ENCODE results near the gene RACGAP1. TPM values are rescaled to one million over a fixed set of nuclear protein-coding genes. Genes with fewer than 3 reads are reported as not detected.

The RACGAP1 gene
- total and polyA plus RNA-seq, 2 donors (not counting 1 experiment from before 2014, with no cell fraction given) = 4.1 to 14.2 TPM

- H3K36me3 ChIP-seq (replicated peaks in 1 of 2; ENCODE audit: control extremely low read depth in 1 of 2, control insufficient read depth in 1 of 2, extremely low read depth in 1 of 2, insufficient read depth in 2 of 2, low read length in 1 of 2) = no peaks in the 10 kb centered on the region
- Mint-ChIP-seq H3K27me3 (peaks cover 15% of the 10 kb centered on the region), H3K4me3 (no peak overlapping the region), H3K9me3 (ENCODE audit: insufficient read depth) (no peaks in the 10 kb centered on the region), H3K4me1 (peaks cover 4% of the 10 kb centered on the region), H3K27ac (no peak overlapping the region)
- no peak for ATAC-seq (ENCODE audit: low read depth)
- intact Hi-C loops (cut with micrococcal nuclease) = no loop called here
- TF ChIP-seq CTCF (IDR thresholded peaks at IDR 0.05) (no peak), EZH2 (IDR thresholded peaks at IDR 0.05; ENCODE audit: borderline replicate concordance, insufficient read depth, low read depth, low read length, poor library complexity, severe bottlenecking) (no peak)
- H3K9me3 ChIP-seq (ENCODE audit: control extremely low read depth in 1 of 3, control insufficient read depth in 2 of 3, insufficient read depth in 1 of 3, low read length in 2 of 3) = no peaks in the 10 kb centered on the region
- no peaks in the 10 kb centered on the region for H4K20me1 ChIP-seq (ENCODE audit: control insufficient read depth, insufficient read depth, low read length, poor library complexity, severe bottlenecking)
- no peaks in the 10 kb centered on the region for H3K79me2 ChIP-seq (ENCODE audit: control insufficient read depth, insufficient read depth, low read length)
- CTCF ChIA-PET = interaction anchor here (0.8 to 15.9 kb wide), 9 partner anchors 8 to 202 kb away, joined by 3 to 343 read pairs (median 16); partner anchors contain the start of genes CERS5 and SMARCD1
- H3K4me3 ChIP-seq (ENCODE audit: control extremely low read depth in 1 of 5, extremely low read depth in 1 of 5, insufficient read depth in 1 of 5, low read depth in 2 of 5, low read length in 4 of 5) = no peak overlapping the region
- H3K9ac ChIP-seq (ENCODE audit: low read length) = no peak overlapping the region
- POLR2A ChIA-PET = no interaction called here
- H3K27ac ChIP-seq (ENCODE audit: low read length in 2 of 2) = no peak overlapping the region
- no peak for DNase-seq
- H3K4me2 ChIP-seq (replicated peaks; ENCODE audit: low read depth, low read length, poor library complexity, severe bottlenecking) = no peak overlapping the region
- peaks cover 0 to 5% of the 10 kb centered on the region in 2 donors for H3K4me1 ChIP-seq (ENCODE audit: control insufficient read depth in 2 of 2, insufficient read depth in 2 of 2, low read length in 2 of 2)
- no peak overlapping the region for H2AFZ ChIP-seq (ENCODE audit: insufficient read depth, low read depth, low read length, poor library complexity, severe bottlenecking)
- no CpG with 5 or more reads among the region's 5 CpGs for WGBS (ENCODE audit: insufficient coverage)
- peaks cover 0 to 4% (median 0%) of the 10 kb centered on the region in 4 experiments for H3K27me3 ChIP-seq (replicated peaks in 1 of 4; ENCODE audit: control extremely low read depth in 1 of 4, control insufficient read depth in 3 of 4, insufficient read depth in 4 of 4, low read length in 3 of 4)
Measured at GRCh38 chr12:50069069-50069468, 43.8 kb upstream of the RACGAP1 start.

- CTCF ChIA-PET = interaction anchor here (0.5 to 15.9 kb wide), 10 partner anchors 10 to 200 kb away, joined by 4 to 343 read pairs (median 8); partner anchors contain the start of genes CERS5 and SMARCD1
- intact Hi-C loops (cut with micrococcal nuclease) = no loop called here
- Histone ChIP-seq H3K9me3 (ENCODE audit: control extremely low read depth in 1 of 3, control insufficient read depth in 2 of 3, insufficient read depth in 1 of 3, low read length in 2 of 3) (no peaks in the 10 kb centered on the region), H3K36me3 (replicated peaks in 1 of 2; ENCODE audit: control extremely low read depth in 1 of 2, control insufficient read depth in 1 of 2, extremely low read depth in 1 of 2, insufficient read depth in 2 of 2, low read length in 1 of 2) (no peaks in the 10 kb centered on the region), H3K4me2 (replicated peaks; ENCODE audit: low read depth, low read length, poor library complexity, severe bottlenecking) (no peak overlapping the region), H3K4me1 (ENCODE audit: control insufficient read depth in 2 of 2, insufficient read depth in 2 of 2, low read length in 2 of 2) (peaks cover 0 to 5% of the 10 kb centered on the region in 2 donors), H3K79me2 (ENCODE audit: control insufficient read depth, insufficient read depth, low read length) (no peaks in the 10 kb centered on the region), H3K27ac (ENCODE audit: low read length in 2 of 2) (no peak overlapping the region), H3K4me3 (ENCODE audit: control extremely low read depth in 1 of 5, extremely low read depth in 1 of 5, insufficient read depth in 1 of 5, low read depth in 2 of 5, low read length in 4 of 5) (no peak overlapping the region), H3K9ac (ENCODE audit: low read length) (no peak overlapping the region), H3K27me3 (replicated peaks in 1 of 4; ENCODE audit: control extremely low read depth in 1 of 4, control insufficient read depth in 3 of 4, insufficient read depth in 4 of 4, low read length in 3 of 4) (peaks cover 0 to 8% (median 1%) of the 10 kb centered on the region in 4 experiments), H2AFZ (ENCODE audit: insufficient read depth, low read depth, low read length, poor library complexity, severe bottlenecking) (no peak overlapping the region), H4K20me1 (ENCODE audit: control insufficient read depth, insufficient read depth, low read length, poor library complexity, severe bottlenecking) (no peaks in the 10 kb centered on the region)
- no peaks in the 10 kb centered on the region for H3K9me3 Mint-ChIP-seq (ENCODE audit: insufficient read depth)
- no peak for DNase-seq
- POLR2A ChIA-PET = interaction anchor here (0.6 kb wide), 1 partner anchor 9 kb away, joined by 4 read pairs; no protein-coding TSS in a partner anchor
- H3K4me1 Mint-ChIP-seq = peaks cover 4% of the 10 kb centered on the region
- 67% methylated on average over 5 of the region's 5 CpGs for WGBS (ENCODE audit: insufficient coverage)
- no peak overlapping the region for H3K4me3 Mint-ChIP-seq
- no peak for ATAC-seq (ENCODE audit: low read depth)
- no peak for TF ChIP-seq EZH2 (IDR thresholded peaks at IDR 0.05; ENCODE audit: borderline replicate concordance, insufficient read depth, low read depth, low read length, poor library complexity, severe bottlenecking)
- TF ChIP-seq CTCF (IDR thresholded peaks at IDR 0.05) = no peak
- H3K27ac Mint-ChIP-seq = no peak overlapping the region
- H3K27me3 Mint-ChIP-seq = peaks cover 22% of the 10 kb centered on the region
Measured at GRCh38 chr12:50066402-50066801, 41.1 kb upstream of the RACGAP1 start.

Measured in B cell (primary cell).